ENCODE results near the gene SIAE.

DNA sequence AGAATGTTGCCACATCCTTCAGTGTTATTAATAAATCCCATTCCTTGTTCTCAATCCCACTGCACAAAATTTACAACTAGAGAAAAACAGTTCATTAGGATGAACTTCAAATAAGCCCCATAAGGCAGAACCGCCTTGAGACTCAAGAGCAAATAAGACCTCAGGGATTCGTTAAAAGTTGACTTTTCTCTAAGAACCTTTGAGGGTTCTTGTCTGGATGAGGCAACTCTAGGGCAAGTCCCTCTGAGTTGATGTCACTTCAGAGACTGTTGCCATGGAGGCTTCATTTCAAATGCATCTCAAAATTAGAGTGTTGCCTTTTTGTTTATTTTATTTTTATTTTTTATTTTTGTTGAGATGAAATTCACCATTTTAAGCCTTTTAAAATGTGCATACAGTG is 82.1 kb downstream of the SIAE start:
- no peak for TF ChIP-seq POLR2A (IDR thresholded peaks at IDR 0.05)
- no peak for TF ChIP-seq CTCF (IDR thresholded peaks at IDR 0.05)
